Stimulated activated CD4-positive, alpha-beta T cell treated with anti-CD3 and anti-CD28 coated beads, Interleukin-1b, Interleukin-23, amount 100 ng/mL, for 1 hour (primary cell): ENCODE results near the gene WNK2.

ENCODE experiments used
- DNase-seq, 2 donors: peaks; one replicate each; pipeline ENCODE4 v3.0.0-alpha.2; 2020; ENCODE audit warnings: low read depth in 2 of 2

WNK2 gene

DNA sequence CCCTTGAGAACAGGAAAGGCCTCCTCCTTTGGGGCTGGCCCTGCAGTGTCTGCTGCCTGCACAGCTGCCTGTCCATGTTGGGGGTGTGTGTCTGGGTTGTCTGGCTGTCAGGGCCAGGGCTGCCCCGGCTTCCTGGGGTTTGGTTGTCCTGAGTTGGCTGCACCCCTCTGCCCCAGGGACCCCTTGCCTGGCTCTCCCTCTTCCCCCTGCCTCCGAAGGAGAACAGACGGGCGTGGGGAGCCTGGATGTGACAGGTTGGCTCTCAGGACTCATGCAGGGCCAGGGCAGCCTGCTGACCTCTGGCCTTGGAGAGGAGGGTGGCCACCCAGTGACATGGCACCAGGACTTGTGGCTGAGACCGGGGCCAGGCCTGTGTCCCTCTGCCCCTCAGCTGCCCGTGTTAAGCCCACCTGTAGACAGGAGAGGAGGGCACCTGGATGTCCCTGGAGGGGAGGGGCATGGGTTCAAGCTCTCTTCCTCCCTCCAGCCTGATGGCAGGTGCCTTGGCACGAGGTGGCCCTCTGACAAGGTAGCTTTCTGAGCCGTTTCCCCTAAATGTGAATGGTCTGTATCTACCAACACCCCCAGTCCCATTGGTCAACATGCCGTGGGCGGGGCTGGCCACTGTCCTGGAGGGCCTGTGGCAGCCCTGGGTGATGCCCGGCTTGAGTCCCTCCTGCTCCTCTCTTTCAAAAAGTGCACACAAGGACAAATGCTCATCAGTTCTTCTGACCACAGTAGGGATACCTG lies 34.9 kb downstream of the WNK2 start:
- DNase-seq: no peak

DNA sequence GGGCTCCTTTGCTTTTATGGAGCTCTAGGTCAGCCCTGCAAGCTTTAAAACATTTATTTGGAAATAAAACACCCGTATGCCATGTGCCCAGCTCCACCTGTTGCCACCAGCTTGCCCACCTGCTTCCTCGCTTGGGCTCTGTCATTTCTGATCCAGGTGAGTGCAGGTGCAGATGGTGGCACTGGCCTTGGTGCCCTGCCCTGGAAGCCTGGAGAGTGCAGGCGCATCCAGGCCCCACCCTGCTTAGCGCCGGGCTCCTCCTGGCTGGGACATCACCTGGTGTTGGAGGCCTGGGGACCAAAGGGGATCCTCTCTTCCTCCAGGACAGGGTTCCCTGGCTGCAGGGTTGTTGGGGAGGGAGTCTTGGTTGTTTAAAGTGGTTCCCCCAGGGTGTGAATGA lies 35.8 kb downstream of the WNK2 start:
- DNase-seq: no peak

GRCh38 chr9:93220627-93221026 lies 36.7 kb downstream of the WNK2 start:
- no peak for DNase-seq

DNA sequence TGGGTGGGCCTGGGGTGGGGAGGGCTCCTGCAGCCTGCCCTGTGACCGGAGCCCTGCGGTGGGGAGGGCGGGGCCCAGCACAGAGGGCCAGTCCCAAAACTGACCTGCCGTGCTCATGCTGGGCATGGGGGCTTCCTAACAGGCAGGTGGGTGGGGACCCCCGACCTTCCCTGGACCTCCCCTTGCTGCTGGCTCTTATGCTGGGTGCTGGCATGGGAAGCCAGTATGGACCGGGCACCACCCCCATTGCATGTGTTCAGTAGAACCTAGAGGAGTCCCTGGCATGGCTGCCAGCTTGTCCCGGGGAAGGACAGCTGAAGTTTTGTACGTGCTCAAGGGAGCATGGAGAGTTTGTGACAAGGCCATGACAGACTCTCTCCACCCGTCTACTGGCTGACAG lies 37.1 kb downstream of the WNK2 start:
- DNase-seq: no peak

GRCh38 chr9:93222890-93223259 lies 38.9 kb downstream of the WNK2 start:
- DNase-seq: no peak

DNA sequence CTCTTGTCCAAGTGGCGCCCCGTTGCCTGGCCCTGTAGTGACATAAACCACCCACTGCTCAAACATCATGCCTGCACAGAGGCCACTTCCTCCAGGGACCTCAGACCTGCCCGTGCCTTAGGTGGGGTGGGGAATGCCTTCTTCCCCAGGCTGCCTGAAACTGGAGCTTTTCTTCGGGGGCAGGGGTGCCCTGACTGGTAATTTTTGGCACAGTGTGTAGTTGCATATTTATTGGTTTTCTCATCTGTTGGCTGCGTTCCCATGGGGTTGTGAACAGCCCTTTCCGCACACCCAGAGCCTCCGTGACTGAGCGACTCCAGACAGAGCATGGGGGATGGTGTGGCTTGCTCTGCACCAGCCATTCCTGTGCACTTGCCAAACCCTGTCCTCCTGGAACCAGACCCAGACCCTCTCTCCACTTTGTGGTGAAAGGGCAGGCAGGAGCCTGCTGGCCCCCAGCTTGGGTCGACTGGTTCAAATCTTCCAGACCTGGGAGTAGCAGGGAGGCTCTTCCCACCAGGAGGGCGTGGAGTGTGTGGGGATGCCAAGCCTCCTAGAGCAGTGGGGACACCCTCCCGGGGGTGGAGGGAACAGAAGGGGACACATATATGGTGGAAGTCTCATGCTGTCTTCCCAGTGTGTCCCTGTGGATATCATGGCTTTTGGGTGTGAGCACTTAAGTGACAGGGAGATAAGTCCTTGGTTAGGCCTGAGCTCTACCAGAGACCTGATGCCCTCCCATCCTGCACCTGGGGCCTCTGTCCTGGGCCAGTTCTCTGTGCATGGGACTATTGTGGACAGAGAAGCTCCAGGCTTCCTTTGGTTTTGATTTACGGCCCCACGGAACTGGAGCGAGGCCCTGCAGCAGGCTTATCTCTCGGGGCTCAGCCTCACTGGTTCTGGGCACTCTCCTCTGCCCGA lies 39.6 kb downstream of the WNK2 start:
- DNase-seq: no peak

GRCh38 chr9:93224591-93224990 lies 40.7 kb downstream of the WNK2 start:
- DNase-seq: no peak

DNA sequence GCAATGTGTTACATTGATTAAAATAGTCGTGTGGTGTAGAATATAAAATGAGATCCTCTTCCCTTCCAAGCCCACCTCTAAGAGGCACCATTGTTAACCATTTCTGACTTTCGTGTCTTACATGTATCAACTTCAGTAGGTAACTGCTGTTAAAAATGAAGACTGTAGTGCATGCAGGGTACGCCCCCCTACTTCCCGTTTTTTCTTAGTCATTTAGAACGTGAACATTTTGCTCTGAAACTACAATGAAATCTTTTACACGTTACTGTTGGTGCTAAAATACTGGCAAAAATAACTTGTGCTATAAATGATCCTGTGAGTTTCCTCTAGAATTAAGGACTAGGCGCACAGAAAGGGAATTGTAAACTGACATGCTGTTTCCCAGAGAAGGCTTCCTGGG lies 41.5 kb downstream of the WNK2 start:
- no peak for DNase-seq

DNA sequence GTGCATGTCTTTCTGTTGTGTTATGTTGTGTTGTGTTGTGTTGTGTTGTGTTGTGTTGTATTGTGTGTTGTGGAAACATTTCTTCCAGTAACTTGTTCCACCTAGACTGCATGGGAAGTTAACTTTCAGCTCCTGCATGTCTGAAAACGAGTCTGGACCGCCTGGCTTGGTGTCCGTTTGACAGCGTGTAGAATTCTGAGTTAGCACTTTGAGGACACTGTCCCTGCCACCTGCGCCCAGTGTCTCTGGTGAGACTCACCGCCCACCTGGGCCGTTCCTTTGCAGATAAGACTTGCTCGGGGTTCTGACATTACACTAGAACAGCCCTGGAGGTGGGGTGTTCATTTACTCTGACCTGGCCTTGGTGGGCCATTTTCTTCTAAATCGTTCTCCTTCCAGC lies 42.0 kb downstream of the WNK2 start:
- DNase-seq: no peak

- DNase-seq: no peak
These were observed 42.9 kb downstream of the WNK2 start for GRCh38 chr9:93226819-93227218.

DNA sequence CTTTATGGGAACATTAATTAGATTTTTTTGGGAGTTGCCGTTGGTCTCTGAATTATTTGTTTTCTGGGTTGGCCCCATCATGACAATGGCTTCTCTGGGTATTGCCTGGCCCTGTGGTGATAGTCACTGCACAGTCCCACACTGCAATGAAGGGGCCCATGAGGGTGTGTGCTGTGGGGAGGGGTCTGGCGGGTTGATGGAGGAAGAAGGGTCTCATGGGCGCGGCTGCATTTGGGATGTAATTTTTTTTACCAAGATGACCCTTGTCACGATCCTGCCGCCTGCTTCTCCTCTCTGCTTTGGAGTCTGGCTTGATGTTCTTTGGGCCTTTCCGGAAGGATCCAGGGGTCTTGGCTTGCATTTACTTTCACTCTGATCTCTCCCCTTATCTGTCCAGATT lies 44.1 kb downstream of the WNK2 start:
- no peak for DNase-seq

DNA sequence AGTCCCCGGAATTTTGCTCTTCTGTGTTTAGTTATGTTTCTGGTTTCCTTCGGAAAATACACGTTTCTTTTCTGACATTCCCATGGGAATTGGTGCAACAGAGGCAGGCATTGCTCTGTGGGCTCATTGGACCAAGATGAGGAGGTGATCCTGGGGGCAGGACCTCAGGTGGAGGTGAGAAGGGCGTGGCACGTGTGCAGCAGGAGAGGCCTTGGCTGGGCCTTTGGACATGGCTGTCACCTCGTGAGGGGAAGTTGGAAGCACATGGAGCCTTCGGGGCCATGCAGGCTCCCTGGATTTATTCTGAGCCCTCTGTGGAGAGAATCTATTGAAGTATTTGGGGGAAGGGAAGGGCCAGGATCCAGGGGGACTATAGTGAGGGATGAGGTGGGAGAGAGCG lies 44.5 kb downstream of the WNK2 start:
- DNase-seq: no peak

GRCh38 chr9:93229636-93230035 lies 45.7 kb downstream of the WNK2 start:
- no peak for DNase-seq

DNA sequence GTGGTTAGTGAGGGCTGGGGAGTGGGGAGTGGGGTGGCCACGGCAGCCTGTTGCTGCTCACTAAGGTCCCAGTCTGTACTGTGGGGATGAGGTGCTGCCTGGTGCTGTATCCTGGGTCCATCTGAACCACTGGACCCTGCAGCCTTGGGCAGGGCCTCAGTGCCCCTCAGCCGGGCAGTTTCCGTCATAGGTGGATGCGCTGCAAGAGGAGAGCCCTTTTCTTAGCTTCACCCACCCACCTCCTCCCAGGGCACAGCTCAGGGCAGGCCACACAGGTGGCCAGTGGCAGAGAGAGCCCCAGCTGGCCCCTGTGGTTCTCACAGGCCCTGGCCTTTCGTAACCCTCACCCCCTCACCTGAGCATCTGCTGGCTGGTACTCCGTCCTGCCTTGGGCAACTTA lies 46.2 kb downstream of the WNK2 start:
- DNase-seq: no peak

DNA sequence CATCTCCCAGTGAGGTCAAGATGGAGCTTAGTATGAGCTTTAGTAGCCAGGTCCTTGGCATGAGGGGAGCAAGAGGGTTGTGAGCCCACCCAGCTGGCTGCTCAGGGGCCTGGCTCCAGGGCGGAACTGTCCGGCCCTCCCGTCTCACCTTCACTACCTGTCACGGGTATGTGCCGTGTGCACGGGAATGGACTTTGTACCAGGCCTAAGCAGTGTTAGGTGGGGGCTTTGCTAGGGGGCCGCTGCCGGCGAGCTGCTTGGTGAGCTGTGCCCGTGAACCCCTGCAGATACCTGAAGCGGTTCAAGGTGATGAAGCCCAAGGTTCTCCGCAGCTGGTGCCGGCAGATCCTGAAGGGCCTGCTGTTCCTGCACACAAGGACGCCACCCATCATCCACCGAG lies 46.7 kb downstream of the WNK2 start:
- no peak for DNase-seq

- no peak for DNase-seq
These were observed 47.3 kb downstream of the WNK2 start for GRCh38 chr9:93231121-93231694.

GRCh38 chr9:93231716-93232115 lies 47.8 kb downstream of the WNK2 start:
- DNase-seq: no peak

DNA sequence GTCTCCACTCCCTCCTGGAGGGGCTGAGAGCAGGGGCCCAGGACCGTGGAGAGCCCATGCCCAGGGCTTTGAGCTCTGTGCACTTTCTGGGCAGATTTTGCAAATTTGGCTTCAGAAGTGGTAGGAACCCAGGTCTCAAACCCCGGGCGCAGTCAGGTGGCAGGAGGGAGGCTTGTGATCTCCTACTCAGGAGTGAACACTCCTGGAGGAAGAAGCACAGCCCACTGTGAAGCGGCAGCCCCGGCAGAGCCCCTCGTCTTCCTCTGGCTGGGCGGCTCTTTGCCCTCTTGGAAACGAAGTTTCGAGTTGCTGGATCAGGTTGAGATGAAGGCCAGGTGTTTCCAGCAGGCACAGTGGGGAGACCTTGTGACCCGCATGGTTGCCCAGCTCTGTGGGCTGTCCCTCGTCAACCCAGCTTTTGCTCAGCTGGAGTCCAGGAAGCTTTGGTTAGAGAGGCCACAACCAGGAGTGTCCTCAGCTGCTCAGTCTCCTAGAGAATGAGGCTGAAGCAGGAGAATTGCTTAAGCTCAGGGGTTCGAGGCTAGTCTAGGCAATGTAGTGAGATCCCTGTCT lies 48.5 kb downstream of the WNK2 start:
- no peak for DNase-seq

DNA sequence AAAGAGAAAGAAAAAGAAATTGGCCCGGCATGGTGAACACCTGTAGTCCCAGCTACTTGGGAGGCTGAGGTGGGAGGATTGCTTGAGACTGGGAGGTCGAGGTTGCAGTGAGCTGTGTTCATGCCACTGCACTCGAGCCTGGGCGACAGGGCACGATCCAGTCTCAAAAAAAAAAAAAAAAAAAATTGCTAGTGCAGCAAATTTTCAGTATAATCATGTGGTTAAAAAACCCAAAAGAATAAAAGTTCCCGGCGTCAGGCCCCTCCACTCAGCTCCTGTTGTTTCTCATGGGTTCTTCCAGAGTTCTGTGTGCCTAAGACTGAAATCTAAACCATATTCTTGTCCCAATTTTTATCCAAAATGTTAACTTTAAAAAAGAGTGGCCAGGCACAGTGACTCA lies 49.1 kb downstream of the WNK2 start:
- no peak for DNase-seq

DNA sequence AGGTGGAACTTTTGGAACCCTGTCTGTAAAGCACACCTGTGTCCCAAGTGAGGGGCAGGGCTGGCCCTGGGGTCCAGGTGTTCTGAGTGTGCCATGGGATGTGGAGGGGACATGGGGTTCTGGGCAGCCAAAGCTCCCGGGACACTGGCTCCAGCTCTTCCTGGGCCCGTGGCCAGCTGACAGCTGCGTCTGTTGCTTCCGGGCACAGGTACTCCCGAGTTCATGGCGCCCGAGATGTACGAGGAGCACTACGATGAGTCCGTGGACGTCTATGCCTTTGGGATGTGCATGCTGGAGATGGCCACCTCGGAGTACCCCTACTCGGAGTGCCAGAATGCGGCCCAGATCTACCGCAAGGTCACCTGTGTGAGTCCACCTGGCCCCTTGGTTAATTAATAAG lies 50.7 kb downstream of the WNK2 start:
- DNase-seq: no peak

GRCh38 chr9:93235300-93235960 lies 51.5 kb downstream of the WNK2 start:
- no peak for DNase-seq
